ENCODE data around the gene P2RY2. TPM values are rescaled to one million over a fixed set of nuclear protein-coding genes. Genes with fewer than 3 reads are reported as not detected.

P2RY2 gene
- polyA plus RNA-seq, 1 of the 3 experiments (the other 2 are of a cell fraction): 0.12 TPM

DNA sequence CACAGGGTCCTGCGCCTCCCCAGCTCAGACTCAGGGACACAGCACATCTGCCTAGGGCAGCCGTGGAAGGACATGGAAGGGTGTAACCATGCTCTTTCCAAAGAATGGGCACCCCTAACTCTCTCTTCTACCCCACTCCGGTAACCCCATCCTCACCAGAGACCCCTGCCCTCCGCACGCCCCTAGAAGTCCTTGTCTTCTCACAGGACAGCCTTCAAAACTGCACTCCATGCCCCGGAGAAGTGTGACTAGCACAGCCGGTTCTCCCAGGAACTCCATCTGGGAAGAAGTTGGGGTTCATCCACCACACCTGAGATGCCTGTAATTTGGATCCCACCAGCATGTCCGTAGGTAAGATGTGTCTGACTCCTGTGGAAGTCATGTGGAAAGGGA lies 25.0 kb downstream of the P2RY2 start:
- Histone ChIP-seq H2AFZ (ENCODE audit: low read depth) (peak overlapping the region; percentile 57; the same call in 1 of the 2 replicates), H3K27me3 (ENCODE audit: insufficient read depth) (no peaks in the 10 kb centered on the region), H3K27ac (ENCODE audit: low read depth in 2 of 2, low read length in 1 of 2) (peak overlapping the region in 1 of 2 experiments; percentile 56; a peak in 2 of 4 replicates), H3K4me3 (ENCODE audit: low read depth in 2 of 2, low read length in 1 of 2) (peak overlapping the region in 1 of 2 experiments; percentile 35; a peak in 1 of 4 replicates), H3K36me3 (replicated peaks in 1 of 2; ENCODE audit: control insufficient read depth in 1 of 2, insufficient read depth in 2 of 2, low read length in 1 of 2) (no peaks in the 10 kb centered on the region), H3K79me2 (ENCODE audit: insufficient read depth) (no peaks in the 10 kb centered on the region), H3K9ac (no peak overlapping the region), H4K20me1 (ENCODE audit: insufficient read depth) (no peaks in the 10 kb centered on the region), H3K9me2 (no peaks in the 10 kb centered on the region), H3K4me1 (ENCODE audit: control insufficient read depth in 1 of 2, insufficient read depth in 2 of 2, low read depth in 1 of 2, low read length in 1 of 2) (peaks cover 0 to 25% of the 10 kb centered on the region in 2 experiments; a peak in 2 of 4 replicates), H3K9me3 (no peaks in the 10 kb centered on the region), H3K4me2 (no peak overlapping the region), H3F3A (replicated peaks; ENCODE audit: insufficient read depth) (no peaks in the 10 kb centered on the region)
- POLR2A ChIA-PET: interaction anchor here (0.8 kb wide), 1 partner anchor 29 kb away, joined by 6 read pairs; the partner anchor contains the start of gene P2RY6
- TF ChIP-seq FOSL2 (IDR thresholded peaks at IDR 0.05; ENCODE audit: borderline replicate concordance, low read depth) (no peak), NFIC (IDR thresholded peaks at IDR 0.05; ENCODE audit: borderline replicate concordance) (no peak)
- CTCF ChIA-PET: interaction anchor here (0.5 to 11.6 kb wide), 45 partner anchors 10 to 874 kb away, joined by 3 to 283 read pairs (median 4); partner anchors contain the start of genes ATG16L2 and P2RY6
- DNase-seq: no peak
- WGBS (ENCODE audit: low lambda C conversion rate): 76% methylated on average over 7 of the region's 8 CpGs

DNA sequence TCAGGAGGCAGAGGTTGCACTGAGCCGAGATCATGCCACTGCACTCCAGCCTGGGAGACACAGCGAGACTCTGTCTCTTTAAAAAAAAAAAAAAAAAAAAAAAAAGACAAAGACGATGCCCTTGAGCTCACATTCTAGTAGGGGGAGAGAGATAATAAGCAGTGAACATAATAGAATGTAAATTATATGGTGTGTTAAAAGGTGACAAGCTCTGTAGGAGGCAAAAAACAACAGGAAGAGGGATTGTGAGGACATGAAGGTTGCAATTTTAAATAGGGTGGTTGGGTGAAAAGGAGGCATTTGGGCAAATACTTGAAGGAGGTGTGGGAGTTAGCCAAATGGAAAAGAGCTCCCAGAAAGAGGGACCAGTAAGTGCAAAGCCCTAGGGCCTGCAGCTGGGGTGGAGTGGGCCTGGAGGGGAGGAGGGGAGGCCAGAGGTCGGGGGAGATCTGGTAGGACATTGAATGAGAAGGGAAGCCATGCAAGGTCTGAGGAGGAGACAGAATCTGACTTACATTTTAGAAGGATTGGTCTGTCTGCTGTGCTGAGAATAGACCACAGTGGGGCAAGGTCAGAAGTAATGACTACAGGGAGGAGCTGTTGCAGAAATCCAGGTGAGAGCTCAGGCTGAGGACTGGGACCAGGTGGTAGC lies 26.6 kb downstream of the P2RY2 start:
- Histone ChIP-seq H3F3A (replicated peaks; ENCODE audit: insufficient read depth) (no peaks in the 10 kb centered on the region), H3K9me2 (no peaks in the 10 kb centered on the region), H3K4me3 (ENCODE audit: low read depth in 2 of 2, low read length in 1 of 2) (no peak overlapping the region), H3K9ac (no peak overlapping the region), H3K27ac (ENCODE audit: low read depth in 2 of 2, low read length in 1 of 2) (peak overlapping the region in 1 of 2 experiments; percentile 85; a peak in 2 of 4 replicates), H3K9me3 (no peaks in the 10 kb centered on the region), H4K20me1 (ENCODE audit: insufficient read depth) (no peaks in the 10 kb centered on the region), H3K27me3 (ENCODE audit: insufficient read depth) (no peaks in the 10 kb centered on the region), H3K4me1 (ENCODE audit: control insufficient read depth in 1 of 2, insufficient read depth in 2 of 2, low read depth in 1 of 2, low read length in 1 of 2) (peaks cover 0 to 25% of the 10 kb centered on the region in 2 experiments; a peak in 2 of 4 replicates), H2AFZ (ENCODE audit: low read depth) (no peak overlapping the region), H3K79me2 (ENCODE audit: insufficient read depth) (no peaks in the 10 kb centered on the region), H3K36me3 (replicated peaks in 1 of 2; ENCODE audit: control insufficient read depth in 1 of 2, insufficient read depth in 2 of 2, low read length in 1 of 2) (no peaks in the 10 kb centered on the region), H3K4me2 (no peak overlapping the region)
- POLR2A ChIA-PET: interaction anchor here (0.7 to 1.2 kb wide), 5 partner anchors 13 to 44 kb away, joined by 3 to 8 read pairs (median 4); no protein-coding TSS in a partner anchor
- CTCF ChIA-PET: interaction anchor here (0.6 to 11.6 kb wide), 12 partner anchors 23 to 414 kb away, joined by 3 to 283 read pairs (median 6); partner anchors contain the start of gene P2RY6
- no peak for TF ChIP-seq EZH2phosphoT487 (IDR thresholded peaks at IDR 0.05; ENCODE audit: borderline replicate concordance, low read depth)
- no peak for TF ChIP-seq GABPA (IDR thresholded peaks at IDR 0.05; ENCODE audit: low read depth)
- TF ChIP-seq TCF12 (IDR thresholded peaks at IDR 0.05): no peak
- no peak for TF ChIP-seq FOXM1 (IDR thresholded peaks at IDR 0.05; ENCODE audit: low read depth)
- TF ChIP-seq SIN3A (IDR thresholded peaks at IDR 0.05; ENCODE audit: borderline replicate concordance, low read depth, low read length): no peak
- no peak for TF ChIP-seq SMC3 (IDR thresholded peaks at IDR 0.05; ENCODE audit: low read depth, low read length)
- TF ChIP-seq RCOR1 (IDR thresholded peaks at IDR 0.05; ENCODE audit: low read length): no peak
- TF ChIP-seq, protein P1, sequence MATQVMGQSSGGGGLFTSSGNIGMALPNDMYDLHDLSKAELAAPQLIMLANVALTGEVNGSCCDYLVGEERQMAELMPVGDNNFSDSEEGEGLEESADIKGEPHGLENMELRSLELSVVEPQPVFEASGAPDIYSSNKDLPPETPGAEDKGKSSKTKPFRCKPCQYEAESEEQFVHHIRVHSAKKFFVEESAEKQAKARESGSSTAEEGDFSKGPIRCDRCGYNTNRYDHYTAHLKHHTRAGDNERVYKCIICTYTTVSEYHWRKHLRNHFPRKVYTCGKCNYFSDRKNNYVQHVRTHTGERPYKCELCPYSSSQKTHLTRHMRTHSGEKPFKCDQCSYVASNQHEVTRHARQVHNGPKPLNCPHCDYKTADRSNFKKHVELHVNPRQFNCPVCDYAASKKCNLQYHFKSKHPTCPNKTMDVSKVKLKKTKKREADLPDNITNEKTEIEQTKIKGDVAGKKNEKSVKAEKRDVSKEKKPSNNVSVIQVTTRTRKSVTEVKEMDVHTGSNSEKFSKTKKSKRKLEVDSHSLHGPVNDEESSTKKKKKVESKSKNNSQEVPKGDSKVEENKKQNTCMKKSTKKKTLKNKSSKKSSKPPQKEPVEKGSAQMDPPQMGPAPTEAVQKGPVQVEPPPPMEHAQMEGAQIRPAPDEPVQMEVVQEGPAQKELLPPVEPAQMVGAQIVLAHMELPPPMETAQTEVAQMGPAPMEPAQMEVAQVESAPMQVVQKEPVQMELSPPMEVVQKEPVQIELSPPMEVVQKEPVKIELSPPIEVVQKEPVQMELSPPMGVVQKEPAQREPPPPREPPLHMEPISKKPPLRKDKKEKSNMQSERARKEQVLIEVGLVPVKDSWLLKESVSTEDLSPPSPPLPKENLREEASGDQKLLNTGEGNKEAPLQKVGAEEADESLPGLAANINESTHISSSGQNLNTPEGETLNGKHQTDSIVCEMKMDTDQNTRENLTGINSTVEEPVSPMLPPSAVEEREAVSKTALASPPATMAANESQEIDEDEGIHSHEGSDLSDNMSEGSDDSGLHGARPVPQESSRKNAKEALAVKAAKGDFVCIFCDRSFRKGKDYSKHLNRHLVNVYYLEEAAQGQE (IDR thresholded peaks at IDR 0.05; ENCODE audit: low read depth, low read length): no peak
- 68% methylated on average over 4 of the region's 4 CpGs for whole genome bisulfite sequencing (ENCODE audit: low lambda C conversion rate)
- DNase-seq: no peak
